COLO668 (cell line): ENCODE results near the gene SLC46A3.
"Not testable (repeated sequence)": the region's sequence is repeated elsewhere in the genome, so short reads cannot be mapped to it uniquely, and the experiment has no call there.

Source experiments
- DNase-seq: peaks from one replicate; lab custom pipeline; 2025; ENCODE audit not compliant: unreplicated experiment; lab: John Stamatoyannopoulos, UW

The SLC46A3 gene, protein sequence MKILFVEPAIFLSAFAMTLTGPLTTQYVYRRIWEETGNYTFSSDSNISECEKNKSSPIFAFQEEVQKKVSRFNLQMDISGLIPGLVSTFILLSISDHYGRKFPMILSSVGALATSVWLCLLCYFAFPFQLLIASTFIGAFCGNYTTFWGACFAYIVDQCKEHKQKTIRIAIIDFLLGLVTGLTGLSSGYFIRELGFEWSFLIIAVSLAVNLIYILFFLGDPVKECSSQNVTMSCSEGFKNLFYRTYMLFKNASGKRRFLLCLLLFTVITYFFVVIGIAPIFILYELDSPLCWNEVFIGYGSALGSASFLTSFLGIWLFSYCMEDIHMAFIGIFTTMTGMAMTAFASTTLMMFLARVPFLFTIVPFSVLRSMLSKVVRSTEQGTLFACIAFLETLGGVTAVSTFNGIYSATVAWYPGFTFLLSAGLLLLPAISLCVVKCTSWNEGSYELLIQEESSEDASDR

DNA sequence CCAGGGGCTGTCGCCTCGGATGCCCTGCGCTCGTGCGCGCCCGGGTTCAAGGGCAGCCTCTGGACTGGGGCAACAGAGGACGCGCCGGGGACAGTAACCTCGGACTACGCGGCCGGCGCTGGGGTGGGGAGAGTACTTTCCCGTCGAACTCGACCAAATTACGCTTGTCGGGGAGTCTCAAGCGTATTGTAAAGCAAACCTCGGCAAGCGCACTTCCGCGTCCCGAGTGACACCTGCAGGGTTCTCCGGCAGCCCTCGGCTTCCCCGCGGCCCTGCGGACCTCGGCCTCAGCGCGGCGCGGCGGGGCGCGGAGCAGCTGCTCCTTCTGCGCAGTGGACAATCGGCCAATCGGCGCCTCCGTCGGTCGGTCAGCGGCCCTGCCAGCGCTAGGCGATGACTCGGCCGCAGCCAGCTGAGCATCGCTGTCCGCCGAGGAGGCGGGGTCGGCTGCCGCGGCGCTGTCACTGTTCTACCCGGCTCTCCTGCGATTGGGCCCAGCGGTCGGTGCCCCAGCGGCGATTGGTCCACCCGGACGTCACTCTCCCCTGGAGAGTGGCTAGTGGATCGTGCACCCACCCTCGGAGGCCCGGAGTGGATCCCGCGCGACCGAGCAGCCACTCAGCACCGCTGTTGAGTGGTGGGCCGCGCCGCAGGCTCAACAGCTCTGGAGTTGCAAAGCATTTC lies at the start of gene SLC46A3:
SLC46A3 (minus strand) TSS at position 428 of the 684 bp plus-strand sequence. CDS start 972 bp downstream, outside the sequence.
- peak; percentile 99 for DNase-seq

DNA sequence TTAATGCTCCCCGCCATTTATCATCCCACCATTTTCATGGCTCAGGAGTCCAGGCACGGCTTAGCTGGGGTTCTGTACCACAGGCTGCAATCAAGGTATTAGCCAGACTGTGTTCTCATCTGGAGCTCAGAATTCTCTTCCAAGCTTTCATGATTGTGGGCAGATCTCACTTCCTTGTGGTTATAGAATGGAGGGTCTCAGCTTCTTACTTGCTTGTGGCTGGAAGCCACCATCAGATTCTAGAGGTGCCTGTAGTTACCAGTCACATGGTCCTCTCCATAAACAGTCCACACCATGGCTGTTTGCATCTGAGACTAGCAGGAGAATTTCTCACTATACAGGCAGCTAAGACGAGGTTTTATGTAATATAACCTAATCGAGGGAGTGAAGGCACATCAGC lies 45.1 kb upstream of the SLC46A3 start:
- no peak for DNase-seq

DNA sequence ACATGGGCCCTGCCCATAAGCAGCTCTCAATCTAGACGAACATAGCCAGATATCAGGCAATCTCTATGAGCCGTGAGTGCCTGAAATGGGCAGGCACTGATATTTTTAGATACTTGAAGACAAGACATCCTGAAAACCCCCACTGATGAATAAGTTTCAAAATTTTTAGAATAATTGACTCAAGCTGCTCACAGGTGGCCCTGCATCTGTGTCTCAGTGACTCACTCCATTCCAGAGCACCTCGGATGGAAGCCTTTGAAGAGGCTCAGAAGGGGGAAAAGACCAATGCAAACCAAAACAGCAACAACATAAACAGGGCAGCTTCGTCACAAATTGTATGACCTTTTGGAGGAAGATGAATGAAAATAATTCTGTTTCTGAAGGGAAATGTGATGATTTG lies 42.8 kb upstream of the SLC46A3 start:
- no peak for DNase-seq

DNA sequence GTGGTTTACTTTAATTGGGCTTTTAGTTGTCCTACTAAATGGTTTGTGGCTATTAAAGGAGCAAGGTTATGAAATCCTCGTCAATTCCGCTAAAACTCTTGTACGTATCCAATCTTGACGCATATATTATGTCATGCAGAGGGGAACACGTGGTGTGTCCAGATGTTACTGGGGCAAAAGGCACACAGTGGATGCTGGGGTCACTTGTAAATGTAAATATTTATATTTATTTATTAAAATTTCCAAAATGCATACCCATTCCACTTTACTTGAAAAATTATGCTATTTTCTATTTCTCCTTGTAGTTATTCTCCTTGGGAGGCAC lies 36.7 kb upstream of the SLC46A3 start:
- no peak for DNase-seq

DNA sequence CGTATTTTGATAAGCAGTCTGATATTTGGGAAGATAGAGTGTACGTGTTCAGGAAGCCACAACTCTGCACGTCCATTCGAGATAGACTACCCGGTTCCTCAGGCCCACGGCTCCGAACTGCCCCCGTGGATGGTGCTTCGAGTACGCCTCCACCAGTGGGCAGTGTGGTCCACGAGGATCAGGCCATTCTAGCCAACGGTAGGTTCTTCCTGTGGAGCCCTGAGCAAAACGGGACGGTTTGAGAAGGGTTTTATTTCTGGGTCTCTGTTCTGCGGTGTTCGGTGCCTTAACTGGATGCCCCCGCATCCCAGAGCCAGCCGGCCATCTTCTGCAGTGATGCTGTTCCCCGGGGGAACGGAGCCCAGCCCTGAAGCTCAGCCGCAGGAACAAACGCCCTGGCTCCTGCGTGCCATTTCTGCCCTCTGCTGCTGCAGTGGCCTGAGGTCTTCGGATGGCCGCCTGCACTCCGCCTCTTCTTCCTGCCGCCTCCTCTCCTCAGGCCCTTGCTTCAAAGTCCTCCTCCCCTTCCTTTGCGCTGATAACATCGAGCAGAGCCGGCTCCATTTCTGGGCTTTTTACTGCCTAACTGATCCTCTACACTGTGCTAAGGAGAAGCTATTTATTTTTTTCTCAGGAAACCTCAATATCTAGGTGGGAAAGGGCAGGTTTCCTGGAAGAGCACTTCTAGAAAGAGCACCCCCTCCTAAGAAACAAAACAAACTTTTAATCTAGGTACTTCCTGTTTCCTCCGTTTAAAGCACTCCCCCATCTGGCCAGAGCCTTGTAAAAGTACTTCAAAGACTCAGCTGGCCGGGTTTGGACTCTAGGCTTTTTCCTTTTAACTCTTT lies 36.2 kb upstream of the SLC46A3 start:
- no peak for DNase-seq

DNA sequence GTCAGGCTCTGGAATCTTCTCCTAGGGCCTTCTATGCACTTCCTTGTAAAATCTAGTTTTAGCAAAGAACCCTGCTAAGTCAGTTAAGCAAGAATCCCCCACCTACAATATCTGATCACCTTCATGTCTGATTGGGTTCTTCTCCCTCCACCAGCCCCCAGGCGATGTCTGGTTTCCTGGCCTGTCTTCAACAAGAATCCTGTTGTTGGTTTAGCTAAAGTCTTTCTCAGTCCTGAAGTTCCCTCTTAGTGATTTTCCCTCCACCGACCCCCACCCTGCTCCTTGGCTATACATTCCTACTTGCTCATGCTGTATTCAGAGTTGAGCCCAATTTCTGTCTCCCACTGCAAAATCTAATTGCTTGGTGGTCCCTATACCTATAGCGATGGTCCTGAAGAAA lies 35.2 kb upstream of the SLC46A3 start:
- DNase-seq = no peak

DNA sequence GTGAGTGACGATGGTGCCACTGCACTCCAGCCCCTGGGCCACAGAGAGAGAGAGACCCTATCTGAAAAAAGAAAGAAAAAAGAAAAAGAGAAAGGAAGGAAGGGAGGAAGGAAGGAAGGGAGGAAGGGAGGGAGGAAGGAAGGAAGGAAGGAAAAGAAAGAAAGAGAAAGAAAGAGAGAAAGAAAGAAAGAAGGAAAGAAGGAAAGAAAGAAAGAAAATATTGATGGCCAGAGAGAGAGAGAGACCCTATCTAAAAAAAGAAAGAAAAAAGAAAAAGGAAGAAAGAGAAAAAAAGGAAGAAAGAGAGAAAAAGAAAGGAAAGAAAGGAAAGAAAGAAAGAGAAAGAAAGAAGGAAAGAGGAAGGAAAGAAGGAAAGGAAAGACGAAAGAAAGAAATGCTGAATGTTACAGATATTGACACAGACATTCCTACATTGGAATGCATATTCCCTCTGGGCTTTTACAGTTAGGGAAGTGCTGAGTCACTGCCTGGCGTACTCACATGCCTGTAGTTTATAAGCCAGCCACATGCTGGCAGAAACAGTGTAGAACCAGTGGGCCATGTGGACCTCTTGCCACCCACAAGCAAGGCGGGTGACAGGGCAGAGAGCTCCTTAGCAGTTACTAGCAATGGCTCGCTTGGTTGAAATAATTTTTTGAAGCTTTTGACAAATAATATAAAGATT lies 34.6 kb upstream of the SLC46A3 start:
- DNase-seq = no peak

DNA sequence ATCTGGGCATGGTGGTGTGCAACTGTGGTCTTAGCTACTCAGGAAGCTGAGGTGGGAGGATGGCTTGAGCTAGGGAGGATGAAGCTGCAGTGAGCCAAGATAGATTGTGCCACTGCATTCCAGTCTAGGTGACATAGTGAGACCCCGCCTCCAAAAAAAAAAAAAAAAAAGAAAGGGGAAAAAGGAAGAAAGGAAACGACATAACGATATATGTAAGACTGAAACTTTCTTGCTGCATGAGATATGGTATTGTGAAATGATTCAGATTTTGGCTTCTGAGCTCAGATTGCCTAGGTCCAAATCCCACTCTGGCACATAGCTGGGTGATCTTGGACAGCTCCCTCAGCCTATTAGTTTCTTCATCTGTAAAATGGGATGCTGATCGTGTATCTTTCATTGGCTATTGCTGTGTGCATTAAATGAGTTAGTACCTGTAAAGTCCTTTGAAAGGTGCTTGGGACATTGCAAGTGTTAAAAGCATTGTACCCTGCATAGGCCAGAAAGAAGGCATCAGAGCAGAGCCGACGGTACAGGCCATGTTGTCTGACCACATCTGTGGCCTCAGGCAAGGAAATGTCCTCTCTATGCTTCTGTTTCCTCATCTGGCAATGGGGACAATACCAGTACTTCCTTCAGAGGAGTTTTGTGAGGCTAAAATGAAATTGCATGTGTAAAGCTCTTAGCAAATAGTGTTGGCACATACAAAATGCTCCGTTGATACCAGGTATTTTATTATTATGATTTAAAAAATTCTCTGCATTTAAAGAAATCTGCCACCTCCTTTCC lies 32.6 kb upstream of the SLC46A3 start:
- DNase-seq = no peak

DNA sequence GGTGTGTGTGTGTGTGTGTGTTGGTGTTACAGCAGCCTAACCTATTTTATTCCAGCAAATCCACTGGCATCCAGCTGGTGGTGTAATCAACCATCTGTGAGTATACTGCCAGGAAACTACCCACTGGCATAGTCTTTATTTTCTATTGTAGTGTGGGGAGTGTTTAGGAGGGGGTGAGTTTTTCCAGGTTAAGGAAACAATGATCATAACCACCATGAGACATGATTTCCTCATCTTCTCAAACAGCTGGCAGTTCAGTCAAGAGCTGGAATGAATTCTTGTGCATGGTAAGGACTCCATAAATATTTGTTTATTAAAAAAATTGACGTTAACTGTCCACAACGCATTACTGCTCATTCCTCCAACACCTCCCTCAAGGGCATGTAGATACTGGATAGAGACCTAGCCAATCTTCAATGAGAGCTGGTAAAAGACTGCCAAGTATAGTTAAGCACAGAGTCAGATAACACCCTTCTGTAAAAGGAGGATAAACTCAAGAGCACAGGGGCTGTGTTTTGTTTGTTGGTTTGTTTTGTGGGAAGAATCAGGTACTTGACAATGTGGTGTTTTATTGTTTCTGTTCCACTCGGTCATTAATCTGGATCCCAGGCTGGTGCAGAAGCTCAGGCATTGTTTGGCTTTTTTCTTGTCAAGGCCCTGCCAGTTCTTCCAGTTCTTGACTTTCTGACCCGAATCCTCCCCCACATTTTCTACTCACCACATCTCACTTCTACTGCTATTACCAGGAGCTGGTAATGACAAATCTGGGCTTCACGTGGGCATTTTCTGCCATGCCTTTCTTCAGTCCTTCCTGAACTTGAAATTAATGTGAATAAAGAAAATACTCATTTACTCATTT lies 31.6 kb upstream of the SLC46A3 start:
- DNase-seq = no peak

DNA sequence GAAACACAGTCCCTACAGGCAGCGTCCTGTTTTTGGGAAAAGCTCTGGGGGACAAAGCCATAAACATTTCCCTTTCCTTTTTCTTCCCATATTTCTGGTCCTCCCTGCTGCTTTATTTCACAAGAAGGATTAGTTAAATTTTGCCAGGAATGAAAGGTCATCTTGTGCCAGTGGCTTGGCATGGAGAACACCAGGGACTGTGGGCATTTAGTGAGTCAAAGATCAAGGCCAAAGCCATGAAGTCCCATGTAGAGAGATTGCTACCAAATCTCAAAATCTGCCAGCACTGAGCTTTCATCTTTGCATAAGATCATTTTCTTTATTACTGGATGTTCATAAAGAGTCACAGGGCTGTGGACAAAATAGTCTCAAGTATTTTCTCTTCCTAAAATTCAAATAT lies 29.1 kb upstream of the SLC46A3 start:
- DNase-seq = no peak

DNA sequence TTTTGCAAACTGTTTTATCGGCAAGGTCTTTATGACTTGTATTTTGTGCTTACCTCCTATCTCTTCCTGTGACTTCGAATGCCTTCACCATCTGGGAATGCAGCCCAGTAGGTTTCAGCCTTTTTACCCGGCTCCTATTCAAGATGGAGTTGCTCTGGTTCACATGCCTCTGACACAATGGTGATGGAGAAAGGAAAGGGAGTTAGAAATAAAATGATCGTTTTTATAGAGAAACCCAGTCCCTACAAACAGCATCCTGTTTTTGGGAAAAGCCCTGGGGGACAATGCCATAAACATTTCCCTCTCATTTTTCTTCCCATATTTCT lies 27.5 kb upstream of the SLC46A3 start:
- DNase-seq = no peak

DNA sequence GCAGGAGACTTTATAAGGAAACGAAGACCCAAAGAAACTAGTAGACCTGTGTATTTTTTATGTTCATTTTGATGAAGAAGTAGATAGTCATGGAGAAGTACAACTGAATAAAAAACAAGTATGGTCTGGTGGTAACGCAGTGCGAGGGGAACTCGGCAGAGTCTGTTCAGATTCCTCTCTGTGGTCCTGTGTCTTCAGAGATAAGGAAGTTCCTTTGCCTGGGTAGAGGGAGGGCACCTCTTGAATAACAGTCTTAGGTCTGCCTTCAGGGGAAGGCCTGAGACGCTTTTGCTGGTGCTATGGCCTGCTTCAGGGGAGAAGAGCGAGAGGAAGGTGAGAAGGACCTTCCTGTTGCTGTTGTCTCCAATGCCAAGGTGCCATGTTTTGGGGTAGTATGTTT lies 25.9 kb upstream of the SLC46A3 start:
- DNase-seq = no peak

DNA sequence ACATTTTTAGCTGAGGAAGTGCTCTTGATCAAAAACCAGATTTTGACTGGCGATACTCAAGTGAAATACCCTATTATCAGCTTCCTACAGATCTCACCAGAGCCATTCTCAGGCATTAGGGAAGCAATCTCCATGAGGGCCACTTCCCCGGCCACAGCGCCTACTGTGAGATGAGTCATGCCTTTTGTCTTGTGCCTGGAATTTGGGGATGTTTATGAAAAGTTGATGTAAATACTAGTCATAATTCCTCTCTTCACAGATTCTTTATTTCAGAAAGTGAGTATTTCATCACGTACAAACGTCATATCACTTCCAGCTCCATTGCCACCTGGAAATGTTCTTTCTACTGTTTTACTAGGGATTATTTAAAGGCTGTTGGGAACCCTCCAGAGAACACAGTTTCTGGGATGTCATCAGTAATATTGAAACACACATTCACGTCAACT lies 25.3 kb upstream of the SLC46A3 start:
- DNase-seq = no peak

DNA sequence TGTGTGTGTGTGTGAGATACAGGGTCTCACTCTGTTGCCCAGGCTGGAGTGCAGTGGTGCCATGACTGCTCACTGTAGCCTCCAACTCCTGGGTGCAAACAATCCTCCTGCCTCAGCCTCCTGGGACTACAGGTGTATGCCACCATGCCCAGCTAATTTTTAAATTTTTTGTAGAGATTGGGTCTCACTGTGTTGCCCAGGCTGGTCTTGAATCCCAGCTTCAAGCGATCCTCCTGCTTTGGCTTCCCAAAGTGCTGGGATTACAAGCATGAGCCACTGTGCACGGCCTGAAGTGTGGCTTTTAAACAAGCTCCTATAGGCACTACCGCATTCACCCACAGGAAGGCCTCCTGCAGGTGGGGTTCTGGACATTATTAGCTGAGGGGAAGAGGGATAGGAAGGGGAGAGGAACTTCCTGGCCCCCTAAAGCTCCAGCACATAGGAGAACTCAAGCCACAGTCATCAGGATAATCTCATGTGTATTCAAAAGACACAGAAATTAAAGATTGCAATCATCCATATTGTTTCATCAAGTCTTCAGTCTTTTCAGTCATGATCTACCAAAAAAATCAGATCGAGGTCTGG lies 24.8 kb upstream of the SLC46A3 start:
- no peak for DNase-seq

DNA sequence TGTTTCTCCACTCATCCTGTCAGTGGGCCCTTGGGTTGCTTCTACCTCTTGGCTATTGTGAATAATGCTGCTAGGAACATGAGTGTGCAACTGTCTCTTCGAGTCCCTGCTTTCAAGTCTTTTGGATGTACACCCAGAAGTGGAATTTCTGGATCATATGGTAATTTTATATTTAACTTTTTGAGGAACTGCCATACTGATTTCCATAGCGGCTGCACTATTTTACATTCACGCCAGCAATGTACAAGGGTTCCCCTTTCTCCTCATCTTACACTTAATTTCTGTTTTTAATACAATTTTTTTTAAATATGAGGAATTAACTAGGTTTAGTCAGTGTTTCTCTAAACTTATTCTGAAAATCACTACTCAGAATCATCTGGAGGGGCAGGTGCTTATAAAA lies 24.2 kb upstream of the SLC46A3 start:
- no peak for DNase-seq

DNA sequence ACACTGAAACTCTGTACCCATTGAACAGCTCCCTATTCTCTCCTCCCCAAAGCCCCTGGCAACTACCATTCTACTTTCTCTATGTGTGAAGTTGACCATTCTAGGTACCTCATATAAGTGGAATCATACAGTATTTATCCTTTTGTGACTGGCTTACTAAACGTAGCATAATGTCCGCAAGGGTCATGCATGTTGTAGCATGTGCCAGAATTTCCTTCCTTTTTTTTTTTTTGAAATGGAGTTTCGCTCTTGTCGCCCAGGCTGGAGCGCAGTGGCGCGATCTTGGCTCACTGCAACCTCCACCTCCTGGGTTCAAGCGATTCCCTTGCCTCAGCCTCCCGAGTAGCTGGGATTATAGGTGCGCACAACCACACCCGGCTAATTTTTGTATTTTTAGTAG lies 23.7 kb upstream of the SLC46A3 start:
- DNase-seq = not testable (repeated sequence)

DNA sequence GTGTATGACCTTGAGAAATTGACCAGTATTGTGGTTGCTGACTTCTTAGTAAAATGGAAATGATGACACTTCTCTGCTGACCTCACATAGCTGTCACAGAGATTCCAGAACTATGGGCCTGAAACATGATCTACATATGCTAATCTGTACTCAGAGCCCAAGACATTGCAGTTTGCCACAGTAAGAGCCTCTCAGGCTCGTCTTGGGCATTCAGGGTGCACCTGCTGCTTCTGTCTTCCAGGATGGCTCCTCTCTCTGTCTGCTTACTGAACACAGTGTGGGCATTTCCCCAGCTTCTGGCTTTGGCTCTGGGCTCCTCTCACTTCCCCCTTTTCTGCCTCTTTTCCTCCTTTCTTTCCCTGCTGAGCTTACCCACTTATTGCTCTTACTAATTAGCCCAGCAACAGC lies 22.3 kb upstream of the SLC46A3 start:
- DNase-seq = no peak

DNA sequence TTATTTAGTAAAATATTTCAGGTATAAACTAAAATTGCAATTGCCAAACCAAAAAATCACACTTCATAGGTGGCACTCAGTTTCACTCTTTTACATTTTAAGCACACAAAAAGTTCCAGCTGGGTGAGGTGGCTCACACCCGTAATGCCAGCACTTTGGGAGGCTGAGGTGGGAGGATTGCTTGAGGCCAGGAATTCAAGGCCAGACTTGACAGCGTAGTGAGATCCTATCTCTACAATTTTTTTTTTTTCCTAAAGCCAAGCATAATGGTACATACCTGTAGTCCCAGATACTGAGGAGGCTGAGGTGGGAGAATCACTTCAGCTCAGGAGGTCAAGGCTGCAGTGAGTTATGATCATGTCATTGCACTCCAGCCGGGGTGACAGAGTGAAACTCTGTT lies 20.6 kb upstream of the SLC46A3 start:
- no peak for DNase-seq

DNA sequence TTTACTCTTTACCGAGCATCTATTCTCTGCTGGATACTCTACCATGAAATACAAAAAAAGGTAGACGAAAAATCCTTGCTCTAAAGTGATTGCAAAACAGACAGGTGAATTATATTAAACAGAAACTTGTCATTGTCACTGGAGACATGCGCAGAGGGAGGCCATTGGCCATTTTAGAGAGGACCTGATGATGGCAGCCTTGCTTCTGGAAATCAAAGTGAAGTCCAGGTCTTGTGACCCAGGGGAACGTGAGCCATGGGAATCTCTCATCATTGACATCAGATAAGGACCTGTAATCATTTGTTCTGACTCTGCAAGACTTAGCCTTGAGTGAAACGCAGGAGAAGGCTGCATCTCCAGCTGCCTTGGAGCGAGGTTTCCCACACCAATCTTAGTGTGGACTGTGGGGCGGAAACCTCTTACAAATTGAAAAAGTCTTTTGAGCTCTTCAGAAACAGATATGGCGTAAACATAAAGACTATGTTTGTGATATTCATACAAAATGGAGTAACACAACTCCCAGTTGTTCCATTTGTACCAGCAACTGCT lies 16.8 kb upstream of the SLC46A3 start:
- DNase-seq = no peak
